HG03460 (cell line): ENCODE measurements around the gene HLA-F.

ENCODE experiments used
- ATAC-seq: cut with Tn5 transposase; IDR thresholded peaks from one replicate; pipeline ENCODE4 v1.9.1; 2021; ENCODE audit not compliant: unreplicated experiment

The HLA-F gene

GRCh38 chr6:29723262-29723665 is at the start of gene HLA-F:
Gene HLA-F (plus strand): TSS chr6:29723434. CDS start chr6:29723464, 30 bp downstream.
- peak; percentile 85 for ATAC-seq

- no peak for ATAC-seq
Observed at GRCh38 chr6:29674008-29674407, 49.2 kb upstream of the HLA-F start.

GRCh38 chr6:29675561-29675960 is 47.7 kb upstream of the HLA-F start:
- no peak for ATAC-seq

- ATAC-seq: no peak
Observed at GRCh38 chr6:29676981-29677601, 46.1 kb upstream of the HLA-F start.

GRCh38 chr6:29678114-29678513 is 45.1 kb upstream of the HLA-F start:
- ATAC-seq: no peak

- no peak for ATAC-seq
Observed at GRCh38 chr6:29679962-29680361, 43.3 kb upstream of the HLA-F start.

- ATAC-seq: no peak
Observed at GRCh38 chr6:29680416-29680815, 42.8 kb upstream of the HLA-F start.

- no peak for ATAC-seq
Observed at GRCh38 chr6:29680904-29681303, 42.3 kb upstream of the HLA-F start, which contains the start of gene ZFP57. Gene ZFP57 (minus strand): TSS chr6:29681152. CDS start chr6:29677003, 4,149 bp downstream.

GRCh38 chr6:29681811-29682210 is 41.4 kb upstream of the HLA-F start:
- ATAC-seq: no peak

GRCh38 chr6:29685718-29686326 is 37.4 kb upstream of the HLA-F start:
- no peak for ATAC-seq

- ATAC-seq: no peak
Observed at GRCh38 chr6:29694637-29695036, 28.6 kb upstream of the HLA-F start.

- no peak for ATAC-seq
Observed at GRCh38 chr6:29696147-29697125, 26.8 kb upstream of the HLA-F start.

- no peak for ATAC-seq
Observed at GRCh38 chr6:29702519-29703103, 20.6 kb upstream of the HLA-F start.

GRCh38 chr6:29705389-29706231 is 17.6 kb upstream of the HLA-F start:
- ATAC-seq: no peak

GRCh38 chr6:29708432-29709179 is 14.6 kb upstream of the HLA-F start:
- ATAC-seq: peak; percentile 44

GRCh38 chr6:29709188-29709587 is 14.0 kb upstream of the HLA-F start:
- ATAC-seq: peak; percentile 30

- ATAC-seq: no peak
Observed at GRCh38 chr6:29710281-29710941, 12.8 kb upstream of the HLA-F start.

- no peak for ATAC-seq
Observed at GRCh38 chr6:29720863-29721262, 2.4 kb upstream of the HLA-F start.
